Measurements from ENCODE around the gene GNAT3.

GNAT3 gene

DNA sequence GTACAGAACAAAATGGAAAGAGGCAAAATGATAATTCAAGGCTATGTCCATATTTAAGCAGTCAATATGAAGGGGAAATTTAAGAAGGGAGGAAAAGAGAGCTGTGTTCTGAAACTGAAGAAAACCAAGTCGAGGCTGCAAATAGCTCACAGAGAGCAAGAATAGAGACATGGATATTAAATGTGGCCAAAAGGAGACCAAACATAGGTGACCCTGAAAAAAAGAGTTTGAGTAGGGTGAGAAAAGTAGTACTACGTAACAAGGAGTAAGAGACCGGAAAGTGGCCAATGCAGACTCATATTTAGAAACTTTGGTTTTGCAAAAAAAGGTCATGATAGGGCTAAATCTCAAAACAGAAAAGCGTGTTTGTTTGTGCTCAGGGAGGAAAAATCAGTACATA lies 84.6 kb downstream of the GNAT3 start:
- TF ChIP-seq, protein P1, sequence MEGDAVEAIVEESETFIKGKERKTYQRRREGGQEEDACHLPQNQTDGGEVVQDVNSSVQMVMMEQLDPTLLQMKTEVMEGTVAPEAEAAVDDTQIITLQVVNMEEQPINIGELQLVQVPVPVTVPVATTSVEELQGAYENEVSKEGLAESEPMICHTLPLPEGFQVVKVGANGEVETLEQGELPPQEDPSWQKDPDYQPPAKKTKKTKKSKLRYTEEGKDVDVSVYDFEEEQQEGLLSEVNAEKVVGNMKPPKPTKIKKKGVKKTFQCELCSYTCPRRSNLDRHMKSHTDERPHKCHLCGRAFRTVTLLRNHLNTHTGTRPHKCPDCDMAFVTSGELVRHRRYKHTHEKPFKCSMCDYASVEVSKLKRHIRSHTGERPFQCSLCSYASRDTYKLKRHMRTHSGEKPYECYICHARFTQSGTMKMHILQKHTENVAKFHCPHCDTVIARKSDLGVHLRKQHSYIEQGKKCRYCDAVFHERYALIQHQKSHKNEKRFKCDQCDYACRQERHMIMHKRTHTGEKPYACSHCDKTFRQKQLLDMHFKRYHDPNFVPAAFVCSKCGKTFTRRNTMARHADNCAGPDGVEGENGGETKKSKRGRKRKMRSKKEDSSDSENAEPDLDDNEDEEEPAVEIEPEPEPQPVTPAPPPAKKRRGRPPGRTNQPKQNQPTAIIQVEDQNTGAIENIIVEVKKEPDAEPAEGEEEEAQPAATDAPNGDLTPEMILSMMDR (IDR thresholded peaks at IDR 0.05; ENCODE audit: extremely low read depth, missing control alignments), result no peak
- DNase-seq (ENCODE audit: low spot score), result no peak

DNA sequence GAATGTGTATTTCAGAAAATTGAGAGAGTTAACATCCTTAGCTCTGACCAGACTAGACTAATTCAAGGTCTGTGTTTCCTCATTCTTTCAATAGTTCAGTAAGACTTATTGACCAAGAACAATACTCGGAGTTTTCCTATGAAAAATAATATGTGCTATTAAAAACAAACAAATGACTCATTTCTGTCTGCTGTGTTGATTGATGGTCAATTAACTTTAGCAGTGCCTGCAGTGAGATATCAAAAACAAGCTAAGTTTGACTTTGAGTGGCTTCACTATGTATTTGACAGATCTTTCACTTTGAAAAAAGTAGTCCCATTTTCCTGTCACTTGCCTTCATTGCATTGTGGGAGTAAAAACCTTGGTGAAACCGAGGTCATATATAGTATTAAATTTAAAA lies 91.0 kb downstream of the GNAT3 start:
- DNase-seq (ENCODE audit: low spot score), result no peak
- TF ChIP-seq, protein P1 (IDR thresholded peaks at IDR 0.05; ENCODE audit: extremely low read depth, missing control alignments), result no peak

DNA sequence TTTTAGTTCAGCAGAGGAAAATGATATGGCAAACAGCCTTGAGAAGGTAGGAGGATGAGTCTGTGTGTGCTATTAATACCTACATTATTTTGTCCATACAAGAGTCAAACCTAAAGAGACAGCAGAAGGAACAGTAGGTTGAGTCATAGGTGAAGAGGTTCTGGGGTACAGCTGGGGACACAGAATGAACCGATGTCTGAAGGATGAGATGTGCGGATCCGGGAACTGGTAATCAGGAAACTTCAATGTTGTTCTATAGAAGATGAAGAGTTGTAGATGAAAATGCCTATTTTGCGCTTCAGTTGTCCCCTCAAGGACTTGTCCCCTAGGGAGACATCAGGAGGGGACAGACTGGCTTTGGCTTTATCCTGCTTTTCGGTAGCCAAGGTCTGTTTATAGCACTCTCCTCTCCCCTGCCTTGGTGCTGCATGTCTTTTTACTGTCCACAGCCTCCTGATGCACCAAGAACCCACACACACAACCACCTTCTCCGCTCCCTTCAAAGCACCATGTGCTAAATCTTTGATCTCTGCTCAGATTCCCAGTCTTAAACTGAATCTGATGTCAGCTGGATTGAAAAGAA lies 94.6 kb downstream of the GNAT3 start:
- TF ChIP-seq, protein P1 (IDR thresholded peaks at IDR 0.05; ENCODE audit: extremely low read depth, missing control alignments), result no peak
- no peak for DNase-seq (ENCODE audit: low spot score)

DNA sequence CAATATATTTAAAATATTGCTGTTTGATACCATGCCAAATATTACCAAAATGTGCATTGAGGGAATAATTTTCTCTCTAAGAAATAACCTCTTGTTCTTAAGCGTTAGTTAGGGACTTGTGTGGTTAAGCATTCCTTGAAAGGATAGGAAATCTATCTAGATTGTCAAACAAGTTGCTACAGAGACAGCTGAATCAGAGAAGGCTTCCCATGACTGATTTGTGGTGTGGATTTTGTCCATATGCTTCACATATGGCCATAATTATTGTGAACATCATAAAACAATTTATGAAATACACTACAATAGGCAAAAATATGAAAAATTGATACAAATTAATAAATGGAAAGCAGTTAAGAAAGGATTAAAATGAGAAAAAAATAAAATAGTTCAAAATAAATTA lies 96.3 kb downstream of the GNAT3 start:
- TF ChIP-seq, protein P1 (IDR thresholded peaks at IDR 0.05; ENCODE audit: extremely low read depth, missing control alignments), result no peak
- DNase-seq (ENCODE audit: low spot score), result no peak

DNA sequence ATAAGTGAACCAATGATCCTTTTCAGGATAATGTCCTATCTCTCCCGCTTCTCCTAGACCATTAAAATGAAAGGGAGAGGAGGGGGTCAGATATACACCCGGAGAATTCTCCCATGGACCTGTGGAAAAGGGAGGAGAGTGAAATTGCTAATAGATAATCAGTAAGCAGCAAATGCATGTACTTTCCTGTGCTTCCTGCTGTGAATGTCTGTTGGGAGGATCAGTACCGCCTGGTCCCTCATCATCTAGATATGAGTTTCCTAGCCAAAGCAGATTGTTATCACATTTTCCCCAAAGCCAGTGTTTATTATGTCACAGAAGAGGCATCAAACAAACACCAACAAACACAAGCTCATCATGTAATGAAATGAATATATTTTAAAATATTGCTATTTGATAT lies 96.8 kb downstream of the GNAT3 start:
- TF ChIP-seq, protein P1 (IDR thresholded peaks at IDR 0.05; ENCODE audit: extremely low read depth, missing control alignments), result no peak
- no peak for DNase-seq (ENCODE audit: low spot score)

DNA sequence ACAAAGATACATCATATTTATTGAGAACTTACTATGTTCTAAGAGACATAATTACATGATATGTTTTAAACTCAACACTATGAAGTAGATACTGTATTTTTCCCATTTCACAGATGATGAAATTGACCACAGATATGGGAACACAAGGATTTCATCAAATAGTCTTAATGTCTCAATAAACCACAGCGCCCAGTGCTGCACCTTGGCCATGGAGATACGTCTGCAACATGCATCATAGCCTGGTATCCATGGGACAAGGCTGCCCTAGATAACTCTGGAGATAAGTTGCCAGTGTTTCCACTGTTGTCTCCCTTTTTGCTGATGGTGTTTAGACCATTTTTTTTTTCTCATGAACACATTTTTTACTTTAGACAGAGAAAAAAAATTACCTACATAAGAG lies 97.5 kb downstream of the GNAT3 start:
- TF ChIP-seq, protein P1 (IDR thresholded peaks at IDR 0.05; ENCODE audit: extremely low read depth, missing control alignments), result no peak
- no peak for DNase-seq (ENCODE audit: low spot score)

DNA sequence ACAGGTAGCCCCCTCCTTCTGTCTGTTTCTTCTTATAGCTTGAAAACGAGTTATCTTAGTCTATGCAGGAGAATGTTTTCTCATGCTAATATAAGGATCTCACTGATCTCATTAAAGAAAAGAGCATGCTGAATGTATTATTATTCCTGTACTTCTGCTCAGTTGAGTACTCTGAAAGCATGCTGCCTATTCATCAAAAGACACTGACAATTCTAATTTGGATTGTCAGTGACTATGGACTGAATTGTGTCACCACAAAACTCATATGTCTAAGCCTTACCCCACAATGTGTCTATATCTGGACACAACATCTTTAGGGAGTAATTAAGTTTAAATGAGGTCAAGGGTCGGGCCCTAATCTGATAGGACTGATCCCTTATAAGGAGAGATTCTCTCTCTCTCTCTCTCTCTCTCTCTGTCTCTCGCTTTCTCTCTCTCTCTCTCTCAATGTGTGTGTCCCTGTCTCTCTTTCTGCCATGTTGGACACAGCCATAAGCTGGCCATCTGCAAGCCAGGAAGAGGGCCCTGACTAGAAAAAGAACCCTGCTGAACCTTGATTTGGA lies 98.4 kb downstream of the GNAT3 start:
- DNase-seq (ENCODE audit: low spot score), result no peak
- TF ChIP-seq, protein P1 (IDR thresholded peaks at IDR 0.05; ENCODE audit: extremely low read depth, missing control alignments), result no peak
